Adrenal gland (tissue), 12 donors: ENCODE measurements around the gene COL25A1. TPM values are rescaled to one million over a fixed set of nuclear protein-coding genes. Genes with fewer than 3 reads are reported as not detected.

Experiments
- DNase-seq, 7 donors: peaks; one replicate each; pipeline ENCODE4 v3.0.0-alpha.2; 2019 to 2020
- H3K27ac ChIP-seq, 5 donors: fragments of 200-600 bp; sonication (generic) in 4 of 5; 1 replicate in 3 of 5; 2 replicates in 2 of 5; pipeline versions ENCODE4 v1.5.1 to v1.8.0; 2016 to 2020; ENCODE audit warnings: mild to moderate bottlenecking in 1 of 5
- H3K27me3 ChIP-seq: fragments of 200-600 bp; 2 replicates; pipeline ENCODE4 v1.8.0; 2021
- H3K36me3 ChIP-seq, 2 donors: fragments of 200-600 bp; replicated peaks in 1 of 2; 1 replicate in 1 of 2; 2 replicates in 1 of 2; pipeline versions ENCODE4 v1.5.1 to v1.8.0; 2018 to 2022
- H3K4me1 ChIP-seq, 2 donors: fragments of 200-600 bp; replicated peaks in 1 of 2; 1 replicate in 1 of 2; 2 replicates in 1 of 2; pipeline versions ENCODE4 v1.5.1 to v1.8.0; 2018 to 2021
- H3K4me3 ChIP-seq, 4 donors: fragments of 200-600 bp; sonication (generic) in 3 of 4; one replicate each; pipeline ENCODE4 v1.5.1; 2016 to 2018
- H3K9me3 ChIP-seq, 3 donors: fragments of 200-600 bp; sonication (generic) in 1 of 3; replicated peaks in 1 of 3; 1 replicate in 2 of 3; 2 replicates in 1 of 3; pipeline versions ENCODE4 v1.5.1 to v1.8.0; 2016 to 2021
- POLR2A ChIP-seq, 2 donors: fragments of 450-650 bp; IDR thresholded peaks; one replicate each; pipeline ENCODE4 v1.6.1; 2017; ENCODE audit warnings: antibody characterized with exemption in 2 of 2, mild to moderate bottlenecking in 2 of 2, moderate library complexity in 1 of 2
- WGBS, 4 donors: extraction: QIAGEN DNeasy Blood & Tissue Kit in 2 of 4; methylation state at CpG; one replicate each; pipeline versions ENCODE4 v1.1.5 to v1.1.7; 2013 to 2017; 5-methylcytosine and 5-hydroxymethylcytosine counted together
- intact Hi-C, 2 donors: fragments of 100-400 bp; cut with DNase I; formaldehyde crosslinking; loops; one replicate each; pipeline versions ENCODE4 v1.14.1 to v1.15.0; 2022 to 2023
- polyA plus RNA-seq, 3 donors: library from polyadenylated mRNA; stranded (reverse); fragments of 200-250 nt in 2 of 3; fragments of 350-450 nt in 1 of 3; fragmentation: Illumina TruSeq in 1 of 3; extraction: RNeasy Lipid Tissue Mini Kit (QIAGEN cat#74804) in 1 of 3; gene quantifications; one replicate each; pipeline ENCODE4 v1.2.3, GENCODE V29; 2013 to 2014
- total RNA-seq, 9 donors: library from RNA; depleted of rRNA in 4 of 9; stranded (reverse); fragments of >200 nt in 4 of 9; fragments of 120-200 nt in 1 of 9; fragmentation: NEBNext Ultra II Directional in 1 of 9; extraction: Animal tissue kit (Norgen Biotek cat#: 25700) in 1 of 9; gene quantifications; one replicate each; pipeline versions ENCODE4 v1.1.0 to v1.2.4, GENCODE V29; 2013 to 2023
- TF ChIP-seq, protein P1 (sequence below), 6 experiments: fragments of 450-650 bp in 4 of 6; fragments of 200-600 bp in 2 of 6; sonication (generic) in 1 of 6; IDR thresholded peaks; 1 replicate in 5 of 6; 2 replicates in 1 of 6; pipeline versions ENCODE4 v1.5.1 to v1.8.0; 2016 to 2021; ENCODE audit warnings: antibody characterized with exemption in 6 of 6, mild to moderate bottlenecking in 2 of 6, moderate library complexity in 1 of 6
- donor health status: healthy with polysubstance abuse.
- donor health status: Bipolar disorder and iron deficiency.
- donor health status: DM: yes; HTN: yes; CAD: no.
- donor health status: DM: no; HTN: no; CAD: no.
- donor health status: DM: no; HTN: no; CAD: no.
- donor health status: DM: yes; HTN: yes; CAD: no.

The COL25A1 gene
- total and polyA plus RNA-seq, 12 donors = 0.05 to 2.1 (median 0.47) TPM

DNA sequence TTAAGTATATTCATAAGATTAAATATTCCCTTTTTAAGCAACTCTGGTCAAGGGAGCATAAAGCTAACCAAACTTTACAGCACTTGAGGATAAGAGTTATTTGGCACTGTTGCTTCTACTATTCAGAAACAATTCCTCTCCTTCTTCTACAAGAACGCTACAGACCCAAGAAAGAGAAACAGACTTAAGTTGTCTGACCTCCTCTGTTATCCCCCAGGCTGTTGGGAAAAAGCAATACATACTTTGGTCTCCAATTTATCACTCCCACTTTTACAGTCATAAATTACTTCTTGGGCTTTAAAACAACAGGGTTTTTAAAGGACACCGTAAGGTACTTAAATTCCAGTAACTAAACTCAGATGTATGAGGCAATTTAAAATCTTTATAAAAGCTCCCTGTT is 147.4 kb downstream of the COL25A1 start:
- no peak for DNase-seq
- Histone ChIP-seq H3K4me3 (no peak overlapping the region), H3K9me3 (no peaks in the 10 kb centered on the region), H3K36me3 (no peaks in the 10 kb centered on the region), H3K27ac (no peak overlapping the region), H3K27me3 (no peaks in the 10 kb centered on the region), H3K4me1 (no peaks in the 10 kb centered on the region)
- intact Hi-C loops = no loop called here
- WGBS, 4 donors = 57 to 77% (median 71%) methylated on average over 2 of the region's 2 CpGs
- TF ChIP-seq POLR2A (IDR thresholded peaks at IDR 0.05) = no peak
- TF ChIP-seq, protein P1, sequence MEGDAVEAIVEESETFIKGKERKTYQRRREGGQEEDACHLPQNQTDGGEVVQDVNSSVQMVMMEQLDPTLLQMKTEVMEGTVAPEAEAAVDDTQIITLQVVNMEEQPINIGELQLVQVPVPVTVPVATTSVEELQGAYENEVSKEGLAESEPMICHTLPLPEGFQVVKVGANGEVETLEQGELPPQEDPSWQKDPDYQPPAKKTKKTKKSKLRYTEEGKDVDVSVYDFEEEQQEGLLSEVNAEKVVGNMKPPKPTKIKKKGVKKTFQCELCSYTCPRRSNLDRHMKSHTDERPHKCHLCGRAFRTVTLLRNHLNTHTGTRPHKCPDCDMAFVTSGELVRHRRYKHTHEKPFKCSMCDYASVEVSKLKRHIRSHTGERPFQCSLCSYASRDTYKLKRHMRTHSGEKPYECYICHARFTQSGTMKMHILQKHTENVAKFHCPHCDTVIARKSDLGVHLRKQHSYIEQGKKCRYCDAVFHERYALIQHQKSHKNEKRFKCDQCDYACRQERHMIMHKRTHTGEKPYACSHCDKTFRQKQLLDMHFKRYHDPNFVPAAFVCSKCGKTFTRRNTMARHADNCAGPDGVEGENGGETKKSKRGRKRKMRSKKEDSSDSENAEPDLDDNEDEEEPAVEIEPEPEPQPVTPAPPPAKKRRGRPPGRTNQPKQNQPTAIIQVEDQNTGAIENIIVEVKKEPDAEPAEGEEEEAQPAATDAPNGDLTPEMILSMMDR (IDR thresholded peaks at IDR 0.05) = no peak

DNA sequence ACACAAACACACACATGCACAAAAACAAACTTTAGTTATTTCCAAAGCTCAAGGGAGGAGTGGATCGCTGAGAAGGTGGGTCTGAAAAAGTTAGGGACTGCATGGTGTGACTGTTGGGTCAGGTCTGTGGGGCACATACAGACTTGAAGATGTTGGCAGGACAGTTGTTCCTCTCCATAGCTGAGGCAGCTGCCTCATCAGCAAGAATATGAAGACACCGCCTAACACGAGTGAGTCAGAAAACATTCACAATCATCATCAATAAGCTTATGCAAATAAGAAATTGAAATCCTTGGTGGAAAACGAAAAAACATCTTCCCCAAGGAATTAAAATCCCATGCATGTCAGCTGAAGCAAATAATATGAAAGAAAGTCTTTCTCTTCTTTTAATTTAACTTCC is 148.0 kb downstream of the COL25A1 start:
- TF ChIP-seq, protein P1 (IDR thresholded peaks at IDR 0.05) = no peak
- no peak for TF ChIP-seq POLR2A (IDR thresholded peaks at IDR 0.05)
- intact Hi-C loops = no loop called here
- WGBS, 4 donors = 65 to 76% (median 69%) methylated on average over 4 of the region's 4 CpGs
- Histone ChIP-seq H3K9me3 (no peaks in the 10 kb centered on the region), H3K36me3 (no peaks in the 10 kb centered on the region), H3K4me3 (no peak overlapping the region), H3K27ac (no peak overlapping the region), H3K4me1 (no peaks in the 10 kb centered on the region), H3K27me3 (no peaks in the 10 kb centered on the region)
- no peak for DNase-seq

DNA sequence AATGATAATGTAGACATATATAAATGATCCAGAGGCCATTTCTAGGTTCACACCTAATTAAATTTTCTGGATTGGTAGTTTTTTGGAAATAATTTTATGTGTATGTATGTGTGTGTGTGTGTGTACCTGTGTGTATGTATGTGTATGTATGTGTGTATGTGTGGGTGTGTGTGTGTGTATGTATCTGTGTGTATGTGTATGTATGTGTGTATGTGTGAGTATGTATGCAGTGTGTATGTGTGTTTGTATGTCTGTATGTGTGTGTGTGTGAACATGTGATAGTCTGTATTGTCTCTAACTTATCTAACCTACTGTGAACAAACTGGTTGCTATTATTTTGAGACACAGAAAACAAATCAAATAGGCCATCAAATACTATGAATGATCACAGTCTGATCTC is 152.6 kb downstream of the COL25A1 start:
- Histone ChIP-seq H3K4me3 (no peak overlapping the region), H3K4me1 (no peaks in the 10 kb centered on the region), H3K36me3 (no peaks in the 10 kb centered on the region), H3K27me3 (no peaks in the 10 kb centered on the region), H3K9me3 (no peaks in the 10 kb centered on the region), H3K27ac (no peak overlapping the region)
- TF ChIP-seq POLR2A (IDR thresholded peaks at IDR 0.05) = no peak
- TF ChIP-seq, protein P1 (IDR thresholded peaks at IDR 0.05) = no peak
- no peak for DNase-seq
- intact Hi-C loops = no loop called here

DNA sequence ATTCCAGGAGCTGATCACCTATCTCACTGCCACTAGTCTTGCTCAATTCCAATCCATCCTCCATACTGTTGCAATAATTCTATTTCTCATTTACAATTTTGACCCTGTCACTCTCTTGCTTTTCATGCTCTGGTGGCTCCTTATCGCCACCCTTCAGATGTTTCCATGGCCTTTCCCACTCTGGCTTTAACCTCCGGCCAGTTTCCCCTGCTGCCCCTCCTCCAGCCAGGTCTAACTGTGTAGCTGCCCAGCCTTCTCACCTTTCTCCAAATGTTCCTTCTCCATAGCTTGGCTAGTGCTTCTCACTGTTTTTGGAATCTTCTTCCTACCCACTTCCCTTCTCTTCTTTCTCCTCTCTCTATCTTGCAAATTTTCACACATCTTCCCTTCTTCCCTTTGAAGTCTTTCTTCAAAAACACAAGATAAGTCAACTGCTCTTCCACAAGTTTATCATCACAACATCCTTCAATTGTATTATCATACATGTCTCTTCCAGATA is 153.8 kb downstream of the COL25A1 start:
- intact Hi-C loops = no loop called here
- Histone ChIP-seq H3K9me3 (no peaks in the 10 kb centered on the region), H3K27me3 (no peaks in the 10 kb centered on the region), H3K4me3 (no peak overlapping the region), H3K36me3 (no peaks in the 10 kb centered on the region), H3K27ac (no peak overlapping the region), H3K4me1 (no peaks in the 10 kb centered on the region)
- WGBS, 4 donors = 59 to 73% (median 65%) methylated on average over 2 of the region's 2 CpGs
- DNase-seq = no peak
- TF ChIP-seq POLR2A (IDR thresholded peaks at IDR 0.05) = no peak

DNA sequence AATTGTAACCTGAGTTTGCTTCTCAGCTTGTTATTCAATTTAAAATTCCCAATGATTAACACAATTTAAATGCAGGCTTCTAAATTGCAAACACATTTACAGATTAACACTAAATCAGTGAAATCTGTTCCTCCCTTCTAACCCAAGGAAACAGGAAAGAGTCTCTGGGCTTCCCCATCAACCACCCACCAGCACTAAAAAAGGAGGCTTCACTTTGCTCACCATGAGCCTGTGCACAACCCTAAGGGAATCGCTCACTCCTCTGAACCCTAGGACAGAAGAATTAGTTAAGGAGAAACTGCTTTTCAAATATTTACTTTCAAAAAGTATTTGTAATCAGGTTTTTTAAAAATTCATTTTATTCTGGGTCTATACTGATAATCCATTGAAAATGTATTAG is 155.3 kb downstream of the COL25A1 start:
- intact Hi-C loops = no loop called here
- no peak overlapping the region for H3K27ac ChIP-seq
- no peaks in the 10 kb centered on the region for H3K36me3 ChIP-seq
- WGBS, 4 donors = 68 to 86% (median 75%) methylated on average over 1 of the region's 1 CpG
- no peak for DNase-seq
- no peaks in the 10 kb centered on the region for H3K9me3 ChIP-seq
- no peak overlapping the region for H3K4me3 ChIP-seq
- no peaks in the 10 kb centered on the region for H3K27me3 ChIP-seq
- TF ChIP-seq POLR2A (IDR thresholded peaks at IDR 0.05) = no peak
- TF ChIP-seq, protein P1 (IDR thresholded peaks at IDR 0.05) = no peak
- no peaks in the 10 kb centered on the region for H3K4me1 ChIP-seq
